Tibial nerve (tissue), 4 donors: Measurements from ENCODE around the gene EPM2A. TPM values are rescaled to one million over a fixed set of nuclear protein-coding genes. Genes with fewer than 3 reads are reported as not detected.

Experiments used
- DNase-seq, 2 donors: peaks; one replicate each; pipeline ENCODE4 v3.0.0-alpha.2; 2019; ENCODE audit warnings: low spot score in 2 of 2
- H3K27ac ChIP-seq, 4 donors: fragments of 200-600 bp; sonication (generic) in 3 of 4; one replicate each; pipeline ENCODE4 v1.5.1; 2017 to 2019; ENCODE audit warnings: mild to moderate bottlenecking in 1 of 4
- H3K27me3 ChIP-seq, 2 donors: fragments of 200-600 bp; sonication (generic) in 1 of 2; one replicate each; pipeline versions ENCODE4 v1.5.1 to v1.6.0; 2017 to 2019
- H3K36me3 ChIP-seq, 3 donors: fragments of 200-600 bp; sonication (generic); one replicate each; pipeline ENCODE4 v1.5.1; 2018 to 2019
- H3K4me1 ChIP-seq, 4 donors: fragments of 200-600 bp; sonication (generic) in 3 of 4; one replicate each; pipeline ENCODE4 v1.5.1; 2017 to 2019
- H3K4me3 ChIP-seq, 4 donors: fragments of 200-600 bp; sonication (generic) in 3 of 4; one replicate each; pipeline ENCODE4 v1.5.1; 2017 to 2019; ENCODE audit warnings: mild to moderate bottlenecking in 1 of 4, moderate library complexity in 1 of 4
- H3K9me3 ChIP-seq, 4 donors: fragments of 200-600 bp; sonication (generic) in 3 of 4; one replicate each; pipeline ENCODE4 v1.5.1; 2017 to 2019
- EP300 ChIP-seq, 2 donors: sonication (generic); formaldehyde crosslinking; IDR thresholded peaks; one replicate each; pipeline ENCODE4 v1.6.1; 2017; ENCODE audit warnings: antibody characterized with exemption in 2 of 2, mild to moderate bottlenecking in 1 of 2
- POLR2A ChIP-seq, 2 donors: fragments of 450-650 bp; IDR thresholded peaks; one replicate each; pipeline ENCODE4 v1.6.1; 2017; ENCODE audit warnings: antibody characterized with exemption in 2 of 2, mild to moderate bottlenecking in 2 of 2, moderate library complexity in 2 of 2
- WGBS, 2 donors: methylation state at CpG; one replicate each; pipeline ENCODE4 v1.1.5; 2018; 5-methylcytosine and 5-hydroxymethylcytosine counted together
- total RNA-seq, 4 donors: library from RNA; depleted of rRNA; stranded (reverse); fragments of >200 nt; gene quantifications; one replicate each; pipeline ENCODE4 v1.1.0, GENCODE V29; 2016
- TF ChIP-seq, protein P1 (sequence below), 5 experiments: fragments of 200-600 bp in 3 of 5; fragments of 450-650 bp in 2 of 5; sonication (generic) in 3 of 5; IDR thresholded peaks; one replicate each; pipeline ENCODE4 v1.5.1; 2016 to 2019; ENCODE audit warnings: antibody characterized with exemption in 5 of 5, mild to moderate bottlenecking in 3 of 5, moderate library complexity in 2 of 5

EPM2A gene
- total RNA-seq, 4 donors from 2014 or later = 14.7 to 24.9 (median 20.3) TPM

DNA sequence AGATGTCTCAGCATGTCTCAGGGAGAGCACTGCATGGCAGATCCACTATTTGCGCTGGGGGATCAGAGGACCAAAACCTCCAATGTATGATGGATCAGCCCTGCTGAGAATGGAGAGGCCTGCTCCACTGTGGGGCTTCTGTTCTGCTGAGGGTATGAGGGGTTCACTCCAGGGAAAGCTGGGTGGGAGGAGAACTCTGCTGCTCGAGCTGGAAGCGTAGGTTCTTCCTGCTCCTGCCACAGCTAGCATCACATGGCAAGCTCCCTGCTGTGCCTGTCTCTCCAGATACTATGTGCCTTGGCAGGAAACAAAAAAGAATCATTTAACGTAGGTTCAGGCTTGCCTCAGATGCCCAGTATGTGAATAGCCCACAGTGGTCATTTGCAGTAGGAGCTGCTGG, 105.8 kb downstream of the EPM2A start:
- 87 to 96% methylated on average over 4 of the region's 4 CpGs for WGBS, 2 donors
- H3K27me3 ChIP-seq = no peaks in the 10 kb centered on the region
- peaks cover 0 to 38% (median 2%) of the 10 kb centered on the region in 3 donors for H3K36me3 ChIP-seq
- H3K4me3 ChIP-seq = no peak overlapping the region
- no peak for DNase-seq
- TF ChIP-seq, protein P1, sequence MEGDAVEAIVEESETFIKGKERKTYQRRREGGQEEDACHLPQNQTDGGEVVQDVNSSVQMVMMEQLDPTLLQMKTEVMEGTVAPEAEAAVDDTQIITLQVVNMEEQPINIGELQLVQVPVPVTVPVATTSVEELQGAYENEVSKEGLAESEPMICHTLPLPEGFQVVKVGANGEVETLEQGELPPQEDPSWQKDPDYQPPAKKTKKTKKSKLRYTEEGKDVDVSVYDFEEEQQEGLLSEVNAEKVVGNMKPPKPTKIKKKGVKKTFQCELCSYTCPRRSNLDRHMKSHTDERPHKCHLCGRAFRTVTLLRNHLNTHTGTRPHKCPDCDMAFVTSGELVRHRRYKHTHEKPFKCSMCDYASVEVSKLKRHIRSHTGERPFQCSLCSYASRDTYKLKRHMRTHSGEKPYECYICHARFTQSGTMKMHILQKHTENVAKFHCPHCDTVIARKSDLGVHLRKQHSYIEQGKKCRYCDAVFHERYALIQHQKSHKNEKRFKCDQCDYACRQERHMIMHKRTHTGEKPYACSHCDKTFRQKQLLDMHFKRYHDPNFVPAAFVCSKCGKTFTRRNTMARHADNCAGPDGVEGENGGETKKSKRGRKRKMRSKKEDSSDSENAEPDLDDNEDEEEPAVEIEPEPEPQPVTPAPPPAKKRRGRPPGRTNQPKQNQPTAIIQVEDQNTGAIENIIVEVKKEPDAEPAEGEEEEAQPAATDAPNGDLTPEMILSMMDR (IDR thresholded peaks at IDR 0.05) = no peak
- TF ChIP-seq EP300 (IDR thresholded peaks at IDR 0.05) (no peak), POLR2A (IDR thresholded peaks at IDR 0.05) (no peak)
- peaks cover 0 to 3% (median 0%) of the 10 kb centered on the region in 4 donors for H3K4me1 ChIP-seq
- no peak overlapping the region for H3K27ac ChIP-seq
- H3K9me3 ChIP-seq = no peaks in the 10 kb centered on the region

- 95 to 99% methylated on average over 17 of the region's 17 CpGs for WGBS, 2 donors
- Histone ChIP-seq H3K27ac (no peak overlapping the region), H3K4me3 (no peak overlapping the region), H3K4me1 (no peaks in the 10 kb centered on the region), H3K27me3 (no peaks in the 10 kb centered on the region), H3K9me3 (peaks cover 0 to 2% (median under 1%) of the 10 kb centered on the region in 4 donors), H3K36me3 (peaks cover 0 to 44% (median 2%) of the 10 kb centered on the region in 3 donors)
- no peak for DNase-seq
- no peak for TF ChIP-seq POLR2A (IDR thresholded peaks at IDR 0.05)
- TF ChIP-seq, protein P1 (IDR thresholded peaks at IDR 0.05) = no peak
- no peak for TF ChIP-seq EP300 (IDR thresholded peaks at IDR 0.05)
Observed at GRCh38 chr6:145627451-145627850, 107.9 kb downstream of the EPM2A start.

DNA sequence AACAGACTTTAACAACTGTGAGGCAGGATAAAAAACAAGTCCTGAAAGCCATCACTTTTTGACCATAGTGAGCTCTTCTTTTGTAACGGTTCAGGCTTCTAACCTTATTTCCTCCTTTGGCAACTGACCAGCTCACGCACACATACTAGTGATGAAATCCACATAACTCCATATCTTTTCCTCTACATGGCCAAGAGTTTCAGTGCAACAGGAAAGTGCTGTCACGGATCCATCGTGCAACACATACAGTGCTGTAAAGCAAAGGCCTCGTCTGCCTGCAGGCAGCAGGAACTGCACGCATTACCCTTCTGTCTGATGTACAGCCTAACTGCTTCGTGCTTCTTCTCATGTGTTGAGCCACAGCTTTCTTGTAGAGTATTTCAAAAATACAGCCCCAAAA, 108.5 kb downstream of the EPM2A start:
- Histone ChIP-seq H3K27me3 (no peaks in the 10 kb centered on the region), H3K4me1 (no peaks in the 10 kb centered on the region), H3K4me3 (no peak overlapping the region), H3K9me3 (peaks cover 0 to 4% (median 1%) of the 10 kb centered on the region in 4 donors), H3K36me3 (peaks cover 0 to 44% (median 2%) of the 10 kb centered on the region in 3 donors), H3K27ac (no peak overlapping the region)
- WGBS, 2 donors = 79 to 82% methylated on average over 7 of the region's 7 CpGs
- no peak for DNase-seq
- TF ChIP-seq POLR2A (IDR thresholded peaks at IDR 0.05) (no peak), EP300 (IDR thresholded peaks at IDR 0.05) (no peak)
- TF ChIP-seq, protein P1 (IDR thresholded peaks at IDR 0.05) = no peak

GRCh38 chr6:145623231-145623630, 112.1 kb downstream of the EPM2A start:
- no peak for DNase-seq
- H3K4me3 ChIP-seq = no peak overlapping the region
- H3K36me3 ChIP-seq = peaks cover 0 to 28% (median 2%) of the 10 kb centered on the region in 3 donors
- H3K4me1 ChIP-seq = no peaks in the 10 kb centered on the region
- H3K27ac ChIP-seq = no peak overlapping the region
- TF ChIP-seq, protein P1 (IDR thresholded peaks at IDR 0.05) = no peak
- TF ChIP-seq EP300 (IDR thresholded peaks at IDR 0.05) (no peak), POLR2A (IDR thresholded peaks at IDR 0.05) (no peak)
- 100% methylated on average over 1 of the region's 1 CpG for WGBS, 2 donors
- H3K27me3 ChIP-seq = no peaks in the 10 kb centered on the region
- H3K9me3 ChIP-seq = peaks cover 0 to 4% (median 1%) of the 10 kb centered on the region in 4 donors

- TF ChIP-seq, protein P1 (IDR thresholded peaks at IDR 0.05) = no peak
- TF ChIP-seq POLR2A (IDR thresholded peaks at IDR 0.05) = no peak
- TF ChIP-seq EP300 (IDR thresholded peaks at IDR 0.05) = no peak
- 84 to 88% methylated on average over 1 of the region's 1 CpG for WGBS, 2 donors
- Histone ChIP-seq H3K4me1 (no peaks in the 10 kb centered on the region), H3K4me3 (no peak overlapping the region), H3K9me3 (peaks cover 0 to 4% (median 1%) of the 10 kb centered on the region in 4 donors), H3K27me3 (no peaks in the 10 kb centered on the region), H3K27ac (no peak overlapping the region), H3K36me3 (peaks cover 0 to 14% (median 0%) of the 10 kb centered on the region in 3 donors)
- no peak for DNase-seq
Observed at GRCh38 chr6:145621776-145622175, 113.5 kb downstream of the EPM2A start.
